ENCODE measurements around the gene MSI2. TPM values are rescaled to one million over a fixed set of nuclear protein-coding genes. Genes with fewer than 3 reads are reported as not detected.

MSI2 gene
- total RNA-seq, 1 donor from 2014 or later, result 67.9 TPM

GRCh38 chr17:57319806-57320205 lies 63.5 kb downstream of the MSI2 start:
- Histone ChIP-seq H3K27ac (ENCODE audit: low read depth, low read length) (no peak overlapping the region), H3K9ac (ENCODE audit: low read length) (no peak overlapping the region), H3K4me3 (ENCODE audit: insufficient read depth, low read depth, low read length) (no peak overlapping the region), H3K4me2 (ENCODE audit: low read length) (no peak overlapping the region), H3K4me1 (ENCODE audit: insufficient read depth, low read length) (no peaks in the 10 kb centered on the region), H3K9me3 (ENCODE audit: insufficient read depth, low read depth, low read length) (no peaks in the 10 kb centered on the region), H3K36me3 (ENCODE audit: insufficient read depth, low read length) (no peaks in the 10 kb centered on the region), H3K79me2 (ENCODE audit: insufficient read depth, low read length) (no peaks in the 10 kb centered on the region), H4K20me1 (ENCODE audit: insufficient read depth, low read length) (peaks cover 69% of the 10 kb centered on the region), H2AFZ (ENCODE audit: low read depth, low read length) (no peak overlapping the region), H3K27me3 (ENCODE audit: insufficient read depth, low read length) (no peaks in the 10 kb centered on the region)
- DNase-seq (ENCODE audit: low read depth), result no peak
- no peaks in the 10 kb centered on the region for H3K4me1 Mint-ChIP-seq (ENCODE audit: low read depth, unreplicated experiment)
- H3K36me3 Mint-ChIP-seq (ENCODE audit: low read depth, unreplicated experiment), result peaks cover 21% of the 10 kb centered on the region
- no peak for FAIRE-seq
- no peak overlapping the region for H3K27ac Mint-ChIP-seq (ENCODE audit: unreplicated experiment)
- H3K9me3 Mint-ChIP-seq (ENCODE audit: unreplicated experiment), result no peaks in the 10 kb centered on the region
- TF ChIP-seq CTCF (IDR thresholded peaks at IDR 0.05; ENCODE audit: insufficient read depth, low read depth, low read length), result no peak
- TF ChIP-seq EZH2 (IDR thresholded peaks at IDR 0.05; ENCODE audit: insufficient read depth, low read length), result no peak
- H3K4me3 Mint-ChIP-seq (ENCODE audit: unreplicated experiment), result no peak overlapping the region
- H3K27me3 Mint-ChIP-seq (ENCODE audit: low read depth, unreplicated experiment), result no peaks in the 10 kb centered on the region

- DNase-seq (ENCODE audit: low read depth) (no peak), FAIRE-seq (no peak)
- Histone ChIP-seq H3K4me1 (ENCODE audit: insufficient read depth, low read length) (no peaks in the 10 kb centered on the region), H3K4me3 (ENCODE audit: insufficient read depth, low read depth, low read length) (no peak overlapping the region), H3K36me3 (ENCODE audit: insufficient read depth, low read length) (no peaks in the 10 kb centered on the region), H2AFZ (ENCODE audit: low read depth, low read length) (no peak overlapping the region), H4K20me1 (ENCODE audit: insufficient read depth, low read length) (peaks cover 74% of the 10 kb centered on the region), H3K9ac (ENCODE audit: low read length) (no peak overlapping the region), H3K4me2 (ENCODE audit: low read length) (no peak overlapping the region), H3K27ac (ENCODE audit: low read depth, low read length) (no peak overlapping the region), H3K9me3 (ENCODE audit: insufficient read depth, low read depth, low read length) (no peaks in the 10 kb centered on the region), H3K79me2 (ENCODE audit: insufficient read depth, low read length) (peaks cover 3% of the 10 kb centered on the region), H3K27me3 (ENCODE audit: insufficient read depth, low read length) (no peaks in the 10 kb centered on the region)
- H3K4me3 Mint-ChIP-seq (ENCODE audit: unreplicated experiment), result no peak overlapping the region
- no peak overlapping the region for H3K27ac Mint-ChIP-seq (ENCODE audit: unreplicated experiment)
- H3K36me3 Mint-ChIP-seq (ENCODE audit: low read depth, unreplicated experiment), result peaks cover 27% of the 10 kb centered on the region
- TF ChIP-seq CTCF (IDR thresholded peaks at IDR 0.05; ENCODE audit: insufficient read depth, low read depth, low read length) (no peak), EZH2 (IDR thresholded peaks at IDR 0.05; ENCODE audit: insufficient read depth, low read length) (no peak)
- H3K9me3 Mint-ChIP-seq (ENCODE audit: unreplicated experiment), result no peaks in the 10 kb centered on the region
- H3K4me1 Mint-ChIP-seq (ENCODE audit: low read depth, unreplicated experiment), result no peaks in the 10 kb centered on the region
- no peaks in the 10 kb centered on the region for H3K27me3 Mint-ChIP-seq (ENCODE audit: low read depth, unreplicated experiment)
These were observed 67.1 kb downstream of the MSI2 start for GRCh38 chr17:57323391-57323790.

- Histone ChIP-seq H3K4me3 (ENCODE audit: insufficient read depth, low read depth, low read length) (no peak overlapping the region), H3K27me3 (ENCODE audit: insufficient read depth, low read length) (no peaks in the 10 kb centered on the region), H3K4me2 (ENCODE audit: low read length) (no peak overlapping the region), H3K36me3 (ENCODE audit: insufficient read depth, low read length) (no peaks in the 10 kb centered on the region), H3K79me2 (ENCODE audit: insufficient read depth, low read length) (peaks cover 3% of the 10 kb centered on the region), H3K9ac (ENCODE audit: low read length) (no peak overlapping the region), H3K9me3 (ENCODE audit: insufficient read depth, low read depth, low read length) (no peaks in the 10 kb centered on the region), H2AFZ (ENCODE audit: low read depth, low read length) (no peak overlapping the region), H3K4me1 (ENCODE audit: insufficient read depth, low read length) (no peaks in the 10 kb centered on the region), H3K27ac (ENCODE audit: low read depth, low read length) (no peak overlapping the region), H4K20me1 (ENCODE audit: insufficient read depth, low read length) (peaks cover 76% of the 10 kb centered on the region)
- H3K4me1 Mint-ChIP-seq (ENCODE audit: low read depth, unreplicated experiment), result peaks cover 5% of the 10 kb centered on the region
- H3K36me3 Mint-ChIP-seq (ENCODE audit: low read depth, unreplicated experiment), result peaks cover 21% of the 10 kb centered on the region
- H3K9me3 Mint-ChIP-seq (ENCODE audit: unreplicated experiment), result no peaks in the 10 kb centered on the region
- no peak overlapping the region for H3K27ac Mint-ChIP-seq (ENCODE audit: unreplicated experiment)
- H3K4me3 Mint-ChIP-seq (ENCODE audit: unreplicated experiment), result no peak overlapping the region
- no peaks in the 10 kb centered on the region for H3K27me3 Mint-ChIP-seq (ENCODE audit: low read depth, unreplicated experiment)
- FAIRE-seq (no peak), DNase-seq (ENCODE audit: low read depth) (no peak)
- TF ChIP-seq CTCF (IDR thresholded peaks at IDR 0.05; ENCODE audit: insufficient read depth, low read depth, low read length) (no peak), EZH2 (IDR thresholded peaks at IDR 0.05; ENCODE audit: insufficient read depth, low read length) (no peak)
These were observed 67.7 kb downstream of the MSI2 start for GRCh38 chr17:57324060-57324459.
